Measurements from ENCODE around the gene FXYD3.

The FXYD3 gene

DNA sequence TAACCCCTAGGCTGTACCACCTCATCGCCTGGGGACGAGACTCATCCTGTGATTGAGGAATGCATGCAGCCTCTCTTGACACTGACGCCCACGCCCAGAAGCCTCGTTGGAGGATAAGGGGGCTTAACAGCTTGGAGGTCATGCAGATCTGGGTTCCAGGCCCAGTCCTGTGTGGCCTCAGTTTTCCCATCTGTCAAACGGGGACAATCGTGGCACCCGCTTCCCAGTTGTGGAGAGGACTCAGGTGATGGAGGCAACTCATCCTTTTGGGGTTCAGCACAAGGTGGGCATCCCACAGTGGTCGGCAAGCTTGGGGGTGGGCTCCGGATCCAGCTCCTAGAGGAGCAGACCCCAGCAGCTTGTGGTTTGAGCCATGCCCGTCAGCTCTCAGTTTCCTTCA lies 20.6 kb downstream of the FXYD3 start:
- H3K27ac ChIP-seq, result peak overlapping the region; percentile 29; the same call in 1 of the 2 replicates
- CTCF ChIA-PET, result interaction anchor here (0.6 to 5.8 kb wide), 9 partner anchors 9 to 102 kb away, joined by 3 to 42 read pairs (median 4); partner anchors contain the start of gene FXYD3
- no peak for DNase-seq (ENCODE audit: low spot score)
- POLR2A ChIA-PET (ENCODE audit: low non-redundant PET), result no interaction called here
- TF ChIP-seq, protein P1, sequence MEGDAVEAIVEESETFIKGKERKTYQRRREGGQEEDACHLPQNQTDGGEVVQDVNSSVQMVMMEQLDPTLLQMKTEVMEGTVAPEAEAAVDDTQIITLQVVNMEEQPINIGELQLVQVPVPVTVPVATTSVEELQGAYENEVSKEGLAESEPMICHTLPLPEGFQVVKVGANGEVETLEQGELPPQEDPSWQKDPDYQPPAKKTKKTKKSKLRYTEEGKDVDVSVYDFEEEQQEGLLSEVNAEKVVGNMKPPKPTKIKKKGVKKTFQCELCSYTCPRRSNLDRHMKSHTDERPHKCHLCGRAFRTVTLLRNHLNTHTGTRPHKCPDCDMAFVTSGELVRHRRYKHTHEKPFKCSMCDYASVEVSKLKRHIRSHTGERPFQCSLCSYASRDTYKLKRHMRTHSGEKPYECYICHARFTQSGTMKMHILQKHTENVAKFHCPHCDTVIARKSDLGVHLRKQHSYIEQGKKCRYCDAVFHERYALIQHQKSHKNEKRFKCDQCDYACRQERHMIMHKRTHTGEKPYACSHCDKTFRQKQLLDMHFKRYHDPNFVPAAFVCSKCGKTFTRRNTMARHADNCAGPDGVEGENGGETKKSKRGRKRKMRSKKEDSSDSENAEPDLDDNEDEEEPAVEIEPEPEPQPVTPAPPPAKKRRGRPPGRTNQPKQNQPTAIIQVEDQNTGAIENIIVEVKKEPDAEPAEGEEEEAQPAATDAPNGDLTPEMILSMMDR (conservative IDR thresholded peaks at IDR 0.05; ENCODE audit: low read depth), result no peak

DNA sequence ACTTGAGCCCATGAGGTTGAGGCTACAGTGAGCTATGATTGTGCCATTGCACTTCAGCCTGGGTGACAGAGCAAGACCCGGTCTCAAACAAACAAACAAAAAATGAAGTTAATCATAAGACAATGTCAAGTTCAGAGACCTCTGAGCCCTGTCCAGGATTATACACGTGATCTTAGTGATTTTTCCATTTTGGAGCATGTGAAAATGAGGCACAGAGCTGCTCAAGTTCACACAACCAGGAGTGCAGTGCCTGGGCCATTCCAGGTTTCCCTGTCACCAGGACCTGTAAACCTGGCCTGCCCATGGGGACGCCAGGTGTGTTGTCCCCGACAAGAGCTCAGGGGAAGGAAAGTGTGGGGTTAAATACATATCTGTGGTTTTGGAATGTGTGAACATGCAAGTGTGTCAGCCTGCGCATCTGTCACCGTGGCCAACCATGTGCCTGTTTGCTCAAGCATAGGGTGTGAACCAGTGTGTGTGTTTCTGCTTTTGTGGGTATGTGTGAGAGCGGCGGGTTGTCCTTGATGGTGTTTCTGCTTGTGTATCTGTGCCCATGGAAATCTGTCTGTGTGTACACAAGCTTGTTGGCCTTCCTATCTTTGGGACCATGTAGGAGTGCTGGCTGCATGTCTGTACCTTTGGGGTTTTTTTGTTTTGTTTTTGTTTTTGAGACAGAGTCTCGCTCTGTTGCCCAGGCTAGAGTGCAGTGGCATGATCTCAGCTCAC lies 21.5 kb downstream of the FXYD3 start:
- DNase-seq (ENCODE audit: low spot score), result no peak
- TF ChIP-seq, protein P1 (conservative IDR thresholded peaks at IDR 0.05; ENCODE audit: low read depth), result no peak
- POLR2A ChIA-PET (ENCODE audit: low non-redundant PET), result no interaction called here
- H3K27ac ChIP-seq, result peak overlapping the region; percentile 29
- CTCF ChIA-PET, result interaction anchor here (1.2 to 5.8 kb wide), 4 partner anchors 21 to 93 kb away, joined by 5 to 42 read pairs (median 24); partner anchors contain the start of gene FXYD3

DNA sequence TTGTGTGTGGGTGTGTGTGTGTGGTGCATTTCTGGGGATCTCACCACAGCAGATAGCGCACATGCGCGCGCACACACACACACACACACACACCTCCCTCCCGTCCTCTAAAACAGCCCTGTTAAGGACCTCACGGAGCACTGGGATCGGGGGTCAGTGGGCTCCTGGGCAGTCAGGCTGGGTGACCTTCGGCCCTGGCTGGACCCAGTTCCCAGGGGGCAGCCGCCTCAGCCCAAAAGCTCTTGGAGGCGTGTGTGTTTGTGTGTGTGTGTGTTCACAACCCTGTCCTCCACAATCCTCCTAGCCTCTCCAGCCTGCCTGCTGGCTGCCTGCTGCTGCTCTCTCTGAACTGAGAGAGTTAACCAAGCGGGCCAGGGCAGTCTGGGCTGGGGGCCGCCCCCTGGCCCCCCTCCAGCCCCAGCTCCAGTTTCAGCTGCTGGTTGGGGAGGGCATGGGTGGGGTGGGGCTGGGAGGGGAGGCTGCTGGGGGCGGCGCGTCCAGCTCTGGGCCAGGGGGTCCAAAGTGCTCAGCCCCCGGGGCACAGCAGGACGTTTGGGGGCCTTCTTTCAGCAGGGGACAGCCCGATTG lies 22.8 kb downstream of the FXYD3 start, which contains the start of gene FXYD1:
TSS of gene FXYD1 (plus strand) at position 520 of the 588 bp plus-strand sequence. CDS start 1,256 bp downstream, outside the sequence.
- TF ChIP-seq, protein P1 (conservative IDR thresholded peaks at IDR 0.05; ENCODE audit: low read depth), result no peak
- ChIA-PET POLR2A (ENCODE audit: low non-redundant PET) (no interaction called here), CTCF (interaction anchor here (1.2 to 5.8 kb wide), 2 partner anchors 71 to 94 kb away, joined by 5 to 42 read pairs; no protein-coding TSS in a partner anchor)
- H3K27ac ChIP-seq, result no peak within 1 kb of the TSS; the same call in none of the 2 replicates
- no peak for DNase-seq (ENCODE audit: low spot score)

DNA sequence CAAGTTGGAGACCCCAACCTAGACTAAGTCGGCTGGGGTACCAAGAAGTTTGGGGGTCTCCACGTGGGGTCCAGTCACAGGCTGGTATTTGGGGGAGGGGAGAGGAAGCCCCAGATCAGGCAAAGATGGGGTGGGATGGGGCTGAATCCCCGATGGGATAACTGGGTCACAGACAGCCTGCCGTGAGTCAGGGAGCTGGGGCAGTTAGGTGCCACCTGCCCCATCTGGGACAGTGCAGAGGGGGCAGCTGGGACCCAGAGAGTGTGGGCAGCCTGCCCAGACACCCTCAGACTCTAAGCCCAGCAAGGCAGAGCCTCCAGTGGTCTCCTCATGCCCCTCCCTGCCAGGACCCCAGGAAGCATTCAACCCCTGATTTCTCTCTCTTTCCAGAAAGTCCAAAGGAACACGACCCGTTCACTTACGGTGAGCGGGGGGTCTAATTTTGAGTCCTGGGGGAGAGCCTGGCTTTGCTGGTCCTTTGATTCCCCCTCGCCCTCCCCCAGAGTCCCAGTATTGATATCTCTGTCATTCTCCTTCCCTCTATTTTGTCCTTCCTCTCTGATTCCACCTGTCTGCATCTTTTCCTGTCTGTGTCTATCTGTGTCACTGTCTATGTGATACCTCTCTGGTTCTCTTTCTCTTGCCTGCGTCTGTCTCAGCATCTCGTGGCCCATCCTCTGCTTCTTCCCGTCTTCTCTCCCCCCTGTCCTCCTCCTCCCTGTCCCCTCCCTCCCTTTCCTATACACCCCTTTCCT lies 24.8 kb downstream of the FXYD3 start:
- peak overlapping the region; percentile 26 for H3K27ac ChIP-seq
- TF ChIP-seq, protein P1 (conservative IDR thresholded peaks at IDR 0.05; ENCODE audit: low read depth), result no peak
- POLR2A ChIA-PET (ENCODE audit: low non-redundant PET), result no interaction called here
- DNase-seq (ENCODE audit: low spot score), result no peak
- CTCF ChIA-PET, result interaction anchor here (0.7 to 1.8 kb wide), 5 partner anchors 25 to 297 kb away, joined by 4 to 15 read pairs (median 4); partner anchors contain the start of gene FXYD3

- DNase-seq (ENCODE audit: low spot score), result peak; percentile 99
- POLR2A ChIA-PET (ENCODE audit: low non-redundant PET), result no interaction called here
- no peak overlapping the region; the same call in 1 of the 2 replicates for H3K27ac ChIP-seq
These were observed 25.6 kb downstream of the FXYD3 start for GRCh38 chr19:35140962-35141836.

More at GRCh38 chr19:35140962-35141836, 25.6 kb downstream of the FXYD3 start:
- TF ChIP-seq, protein P1 (conservative IDR thresholded peaks at IDR 0.05; ENCODE audit: low read depth), result peak; percentile 82
- CTCF ChIA-PET, result interaction anchor here (0.6 to 2.6 kb wide), 10 partner anchors 25 to 125 kb away, joined by 3 to 15 read pairs (median 4); partner anchors contain the start of gene FXYD3

Measured in RWPE1 (cell line).